HG03175 (cell line): Measurements from ENCODE around the gene NAV2.
"Not testable (repeated sequence)": the region's sequence is repeated elsewhere in the genome, so short reads cannot be mapped to it uniquely, and the experiment has no call there.

ENCODE experiments used
- ATAC-seq: cut with Tn5 transposase; IDR thresholded peaks from one replicate; pipeline ENCODE4 v1.9.1; 2021; ENCODE audit warnings: mild to moderate bottlenecking, moderate library complexity; ENCODE audit not compliant: unreplicated experiment

Gene NAV2

DNA sequence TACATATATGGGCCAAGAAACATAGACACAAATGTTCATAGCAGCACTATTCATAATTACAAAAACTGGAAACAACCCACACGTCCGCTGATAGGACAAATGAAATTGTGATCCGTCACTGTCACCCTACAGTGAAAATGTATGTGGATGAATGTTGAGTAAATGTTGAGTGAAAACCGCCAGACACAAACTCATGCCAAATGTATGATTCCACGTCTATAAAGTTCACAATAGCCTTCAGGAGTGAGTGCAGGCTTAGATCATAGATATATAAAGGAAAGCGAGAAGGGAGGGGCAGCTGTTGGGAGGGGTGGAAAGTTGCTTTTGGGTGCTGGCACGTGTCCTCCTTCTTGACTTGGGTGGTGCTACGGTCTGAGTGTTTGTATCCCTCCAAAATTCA lies 414.1 kb downstream of the NAV2 start:
- ATAC-seq: no peak

DNA sequence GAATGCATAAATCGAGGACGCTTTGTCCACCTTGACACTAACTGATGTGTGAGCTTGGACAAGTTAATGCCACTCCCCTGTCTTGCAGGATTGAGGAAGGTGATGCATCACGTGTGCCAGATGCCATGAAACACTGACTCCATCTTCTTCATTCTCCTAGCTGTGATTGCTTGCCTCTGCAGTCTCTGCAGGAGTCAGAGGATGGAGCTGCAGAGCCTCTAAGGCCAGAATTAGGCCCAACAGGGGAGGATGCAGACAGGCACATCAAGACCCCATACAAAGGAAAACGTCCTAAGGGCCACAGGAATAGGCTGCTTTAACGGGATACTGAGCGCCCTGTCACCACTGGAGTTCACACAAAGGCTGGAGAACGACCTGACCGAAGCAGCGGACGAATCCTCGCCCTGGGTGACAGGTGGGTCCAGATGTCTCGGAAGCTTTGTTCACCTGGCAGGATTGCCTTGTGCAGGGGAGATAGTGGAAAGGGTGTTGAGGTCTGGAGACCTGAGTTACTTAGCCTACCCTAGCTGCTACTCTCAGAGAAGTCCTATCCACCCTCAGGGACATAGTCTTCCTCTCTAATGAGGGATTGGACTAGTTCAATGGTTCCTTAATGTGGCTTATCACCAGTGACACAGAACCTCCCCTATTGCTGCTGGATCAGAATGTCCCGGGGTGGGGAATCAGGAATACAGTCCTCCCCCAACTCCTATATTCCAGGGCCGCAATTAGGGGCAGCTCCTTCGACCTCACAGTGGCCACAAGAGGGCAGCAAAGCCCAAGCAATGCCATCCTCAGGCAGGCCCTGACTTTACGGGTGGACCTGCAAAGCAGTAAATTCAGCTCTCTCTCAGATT lies 415.3 kb downstream of the NAV2 start:
- no peak for ATAC-seq

DNA sequence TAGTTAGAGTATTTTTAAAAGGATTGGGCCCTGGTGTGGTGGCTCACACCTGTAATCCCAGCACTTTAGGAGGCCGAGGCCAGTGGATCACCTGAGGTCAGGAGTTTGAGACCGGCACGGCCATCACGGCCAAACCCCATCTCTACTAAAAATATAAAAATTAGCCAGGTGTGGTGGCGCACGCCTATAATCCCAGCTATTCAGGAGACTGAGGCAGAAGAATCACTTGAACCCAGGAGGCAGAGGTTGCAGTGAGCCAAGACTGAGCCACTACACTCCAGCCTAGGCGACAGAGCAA lies 415.8 kb downstream of the NAV2 start:
- ATAC-seq: not testable (repeated sequence)

DNA sequence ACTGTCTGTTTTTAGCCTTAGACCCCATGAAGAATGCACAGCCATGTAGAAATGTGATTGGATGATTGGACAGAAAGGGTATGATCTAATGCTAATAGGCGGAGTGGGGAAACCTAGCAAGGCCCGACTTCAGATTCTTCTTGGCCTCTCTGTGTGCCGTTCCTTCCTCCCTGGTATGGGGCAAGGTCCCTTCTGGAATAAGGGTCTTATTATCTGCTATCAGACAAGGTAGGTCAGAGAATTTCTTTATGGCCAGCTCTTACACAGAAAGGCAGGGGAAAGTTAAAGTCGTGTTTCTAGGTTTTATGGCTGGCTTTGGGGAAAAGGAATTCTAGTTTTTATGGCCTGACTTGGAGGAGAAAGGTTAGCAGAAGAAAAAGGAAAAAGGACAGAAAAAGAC lies 417.0 kb downstream of the NAV2 start:
- ATAC-seq: no peak

DNA sequence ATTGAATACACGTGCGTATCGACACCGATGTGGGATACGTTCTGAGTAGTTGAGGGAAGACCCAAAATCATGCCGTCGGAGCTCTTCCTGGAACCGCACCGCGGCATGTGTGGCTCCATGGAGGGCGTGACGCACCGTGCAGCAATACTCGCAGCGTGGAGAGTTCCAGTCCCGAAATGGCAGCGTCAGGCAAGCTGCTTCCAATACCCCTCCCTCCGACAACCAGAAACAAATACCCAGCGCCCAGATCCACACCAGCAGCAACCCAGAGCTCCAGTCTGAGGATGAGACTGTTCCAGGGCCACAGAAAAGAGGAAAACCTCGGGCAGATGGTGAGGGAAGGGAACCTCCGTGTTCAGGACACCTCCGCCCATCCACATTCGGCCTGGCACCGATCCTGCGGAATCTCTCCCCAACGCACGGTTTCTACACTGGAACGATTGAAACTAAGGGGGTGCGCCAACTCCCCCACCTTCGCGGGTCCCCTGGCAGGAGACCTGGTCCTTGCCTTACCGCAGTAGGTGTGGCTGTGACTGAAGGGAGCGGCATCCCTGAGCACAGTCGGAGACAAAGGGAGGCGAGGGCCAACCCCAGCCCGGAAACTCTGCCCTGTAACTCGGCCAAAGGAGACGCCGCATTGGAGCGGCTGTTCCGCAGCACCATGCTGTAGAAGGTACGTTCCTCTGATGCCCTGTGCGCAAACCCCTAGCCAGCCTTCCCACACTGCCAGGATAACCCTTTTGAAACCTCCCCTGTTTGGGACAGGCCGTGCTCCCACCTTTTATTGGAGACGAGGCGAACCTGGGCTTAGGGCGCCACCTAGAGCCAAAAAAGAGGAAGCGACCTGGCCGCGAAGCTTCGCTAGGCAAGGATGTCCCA lies 419.4 kb downstream of the NAV2 start:
- no peak for ATAC-seq

DNA sequence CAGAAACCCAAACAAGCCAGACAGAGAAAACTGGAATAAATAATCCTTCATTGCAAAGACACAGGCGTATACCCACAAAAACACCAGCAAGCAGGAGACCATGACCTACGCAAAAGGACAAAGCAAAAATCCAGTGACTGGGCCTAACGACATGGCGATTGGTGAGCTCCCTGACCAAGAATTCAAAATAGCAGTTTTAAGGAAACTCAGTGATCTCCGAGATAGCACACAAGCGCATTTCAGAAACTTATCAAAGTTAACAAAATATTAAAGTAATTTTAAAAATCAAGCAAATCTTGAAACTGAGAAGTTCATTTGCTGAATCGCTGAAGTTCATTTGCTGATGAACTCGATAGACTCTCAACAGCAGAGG lies 420.0 kb downstream of the NAV2 start:
- no peak for ATAC-seq

DNA sequence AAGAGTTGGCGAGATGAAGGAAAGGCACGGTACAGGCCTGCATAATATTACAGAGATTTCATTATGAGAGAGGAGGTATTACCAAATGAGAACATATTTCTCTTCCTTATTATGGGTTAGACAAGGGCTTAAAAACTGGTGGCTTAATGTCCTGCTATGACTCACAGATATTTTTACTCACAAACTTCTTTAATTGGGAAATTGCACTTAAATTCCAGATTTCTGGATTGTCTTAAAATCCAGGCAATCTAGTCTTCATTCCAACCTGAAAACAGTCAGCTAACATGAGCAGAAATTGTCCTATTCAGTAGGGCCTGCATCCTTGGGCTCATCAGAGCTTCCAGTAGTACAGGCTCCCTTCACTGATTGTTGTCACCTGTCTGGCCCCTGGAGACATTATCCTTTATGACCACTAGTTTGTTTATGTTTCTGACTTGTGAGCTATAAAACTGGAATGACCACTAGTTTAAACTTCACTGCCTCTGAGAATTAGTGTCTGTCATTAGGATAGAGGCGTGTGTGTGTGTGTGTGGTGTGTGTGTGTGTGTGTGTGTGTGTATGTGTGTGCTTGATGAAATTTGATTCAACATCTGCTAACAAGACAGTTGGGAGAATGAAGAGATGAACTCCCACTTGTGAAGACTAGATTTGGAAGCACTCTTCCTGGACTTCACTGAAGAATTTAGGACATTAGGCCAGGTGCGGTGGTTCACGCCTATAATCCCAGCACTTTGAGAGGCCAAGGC lies 422.5 kb downstream of the NAV2 start:
- ATAC-seq: no peak

DNA sequence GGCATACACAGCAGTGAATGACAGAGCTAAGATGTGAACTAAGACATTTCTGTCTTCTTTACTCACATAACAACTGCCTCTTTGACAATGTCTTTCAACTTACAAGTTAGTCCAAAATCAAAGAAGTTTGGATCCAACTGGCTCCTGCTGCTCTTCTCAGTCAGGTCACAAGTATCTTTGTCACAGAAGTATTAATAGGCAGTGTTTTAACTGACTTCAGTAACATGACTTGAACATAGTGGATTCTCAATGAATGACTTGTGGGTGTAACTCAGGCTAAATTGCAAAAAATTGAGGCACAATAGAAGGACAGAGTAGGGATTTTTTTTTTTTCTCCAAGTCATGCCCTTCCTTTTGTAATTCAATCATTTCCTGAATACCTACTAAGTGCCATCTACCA lies 425.0 kb downstream of the NAV2 start:
- ATAC-seq: no peak

DNA sequence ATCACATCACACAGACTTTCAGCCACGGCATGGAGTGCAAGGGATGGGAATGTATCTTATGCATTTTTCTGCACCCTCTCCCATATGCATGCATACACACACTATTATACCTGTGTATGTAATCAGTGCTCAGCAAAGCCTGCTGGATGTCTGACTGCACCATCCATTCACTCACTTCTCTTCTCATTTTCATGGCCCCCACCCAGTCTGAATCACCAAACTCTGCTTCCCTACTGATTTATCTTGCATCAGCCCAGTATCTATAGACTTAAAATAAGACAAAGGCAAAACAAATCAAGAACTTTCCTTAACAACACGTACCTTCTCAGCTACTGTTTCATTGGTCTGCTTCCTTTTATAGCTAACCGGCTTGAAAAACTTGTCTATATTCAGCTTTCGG lies 426.1 kb downstream of the NAV2 start:
- ATAC-seq: no peak

DNA sequence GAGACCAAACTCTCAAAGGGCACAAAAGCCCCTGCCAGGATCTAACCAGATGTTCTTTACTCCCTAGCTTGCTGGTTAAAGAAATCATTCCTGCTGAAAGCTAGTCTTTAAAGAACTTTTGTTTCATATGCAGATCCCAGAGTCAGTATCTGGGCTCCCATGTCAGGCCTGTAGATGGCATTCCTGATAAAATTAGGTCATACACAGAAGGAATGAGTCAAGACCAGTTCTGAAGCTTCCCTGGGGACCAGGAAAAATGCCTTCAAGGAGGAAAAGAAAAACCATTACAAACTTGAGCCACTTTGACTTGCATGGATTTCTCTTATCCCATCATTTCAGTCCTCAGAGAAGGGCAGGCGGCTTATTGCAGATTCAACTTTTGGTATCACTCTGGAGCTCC lies 441.7 kb downstream of the NAV2 start:
- ATAC-seq: no peak

DNA sequence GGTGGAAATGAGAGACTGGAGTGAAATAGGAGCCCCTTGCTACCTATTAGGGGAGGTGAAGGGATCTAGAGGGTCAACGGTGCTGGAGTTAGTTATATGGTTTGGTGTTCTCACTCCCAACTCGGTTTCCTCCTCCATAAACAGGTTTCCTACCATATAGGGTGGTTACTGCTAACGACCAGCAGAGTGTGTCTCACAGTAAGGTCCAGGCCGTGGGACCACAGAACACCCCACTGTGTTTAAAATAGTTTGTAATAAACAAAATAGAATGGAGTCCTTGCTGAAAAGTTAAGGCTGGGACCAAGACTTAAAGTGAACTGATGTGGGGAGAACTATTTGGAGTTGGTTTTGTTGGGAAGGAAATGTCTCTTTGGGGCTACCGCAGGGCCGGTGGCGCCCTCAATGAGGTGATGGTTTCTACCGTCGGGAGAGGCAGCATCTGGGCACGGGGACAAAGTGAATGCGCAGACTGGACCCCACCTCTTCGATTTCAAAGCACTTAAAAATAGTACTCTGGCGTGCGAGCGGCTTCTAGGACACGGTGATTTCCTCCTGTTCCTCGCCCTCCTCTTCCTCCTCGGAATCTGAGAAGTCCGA lies 443.1 kb downstream of the NAV2 start:
- no peak for ATAC-seq

DNA sequence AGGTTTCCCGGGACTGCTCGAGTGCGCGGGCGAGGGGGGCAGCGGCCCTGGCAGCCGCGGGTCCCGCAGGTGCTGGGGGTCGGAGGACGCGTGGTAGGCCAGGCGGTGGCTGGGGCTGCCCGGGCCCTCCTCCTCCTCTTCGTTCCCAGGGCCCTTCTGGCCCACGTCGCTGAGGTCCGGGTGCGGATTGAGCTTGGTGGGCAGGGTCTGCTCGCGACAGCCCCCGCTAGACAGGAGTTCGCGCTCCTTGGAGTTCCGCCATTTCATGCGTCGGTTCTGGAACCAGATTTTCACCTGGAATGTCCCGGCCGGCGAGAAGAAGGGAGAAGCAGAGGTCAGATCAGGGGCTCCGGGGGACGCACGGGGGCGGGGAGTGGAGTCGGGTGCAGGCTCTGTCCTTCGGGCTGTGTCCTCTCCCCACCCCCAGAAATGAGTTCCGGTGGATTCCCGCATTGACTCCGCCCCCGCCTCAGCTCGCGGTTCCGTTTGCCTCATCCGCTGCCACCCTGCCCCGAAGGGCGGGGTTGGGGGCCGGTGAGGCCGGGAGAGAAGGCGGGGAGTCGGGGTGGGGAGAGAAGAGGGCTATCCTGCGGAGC lies 443.7 kb downstream of the NAV2 start:
- no peak for ATAC-seq

DNA sequence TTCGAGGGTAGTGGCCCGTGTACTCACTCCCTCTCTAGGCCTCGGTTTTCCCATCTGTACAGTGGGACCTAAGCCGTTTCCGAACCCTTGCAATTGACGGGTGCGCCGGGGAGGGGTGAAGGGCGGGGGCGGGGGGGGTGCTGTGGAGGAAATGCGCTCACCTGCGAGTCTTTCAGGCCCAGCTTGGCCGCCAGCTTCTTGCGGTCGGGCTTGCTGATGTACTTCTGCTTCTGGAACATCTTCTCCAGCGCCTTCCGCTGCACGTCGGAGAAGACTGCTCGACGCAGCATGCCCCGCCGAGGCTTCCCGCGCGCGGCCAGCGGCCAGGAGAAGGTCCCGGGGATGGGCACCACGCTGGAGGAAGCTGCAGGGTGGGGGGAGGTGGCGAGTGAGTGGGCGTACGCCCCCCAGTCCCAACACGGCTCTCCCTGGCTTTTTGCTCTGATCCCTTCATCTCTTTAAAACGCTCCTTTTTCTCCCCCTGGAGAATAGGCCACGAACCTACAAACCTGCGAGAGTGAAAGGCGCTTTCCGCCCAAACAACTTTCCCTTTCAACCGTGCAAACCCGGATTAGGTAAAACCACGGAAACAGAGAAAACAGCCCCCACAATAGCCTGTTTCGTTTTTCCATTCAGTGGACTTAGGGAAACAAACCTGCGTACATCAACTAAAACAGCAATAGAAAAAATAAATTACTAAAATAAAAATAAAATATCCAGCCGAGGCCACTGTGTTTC lies 444.4 kb downstream of the NAV2 start:
- no peak for ATAC-seq

DNA sequence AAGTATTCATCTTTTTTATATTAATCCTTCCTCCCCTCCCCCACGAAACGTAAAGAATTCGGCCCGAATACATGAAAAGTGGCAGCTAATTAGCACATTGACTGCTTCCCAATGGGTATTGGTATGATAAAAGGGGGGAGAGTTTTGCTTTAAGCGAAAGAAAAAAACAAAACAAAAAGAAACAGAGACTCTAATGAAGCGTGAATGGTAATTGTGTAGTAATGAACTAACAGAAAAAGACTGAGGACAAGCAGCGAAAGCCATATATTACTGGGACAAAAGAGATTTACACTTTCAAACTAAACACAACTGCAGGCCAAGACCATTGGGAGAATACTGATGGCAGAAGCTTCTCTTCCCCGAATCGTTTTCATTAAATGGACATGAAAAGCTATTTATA lies 445.1 kb downstream of the NAV2 start:
- ATAC-seq: no peak

DNA sequence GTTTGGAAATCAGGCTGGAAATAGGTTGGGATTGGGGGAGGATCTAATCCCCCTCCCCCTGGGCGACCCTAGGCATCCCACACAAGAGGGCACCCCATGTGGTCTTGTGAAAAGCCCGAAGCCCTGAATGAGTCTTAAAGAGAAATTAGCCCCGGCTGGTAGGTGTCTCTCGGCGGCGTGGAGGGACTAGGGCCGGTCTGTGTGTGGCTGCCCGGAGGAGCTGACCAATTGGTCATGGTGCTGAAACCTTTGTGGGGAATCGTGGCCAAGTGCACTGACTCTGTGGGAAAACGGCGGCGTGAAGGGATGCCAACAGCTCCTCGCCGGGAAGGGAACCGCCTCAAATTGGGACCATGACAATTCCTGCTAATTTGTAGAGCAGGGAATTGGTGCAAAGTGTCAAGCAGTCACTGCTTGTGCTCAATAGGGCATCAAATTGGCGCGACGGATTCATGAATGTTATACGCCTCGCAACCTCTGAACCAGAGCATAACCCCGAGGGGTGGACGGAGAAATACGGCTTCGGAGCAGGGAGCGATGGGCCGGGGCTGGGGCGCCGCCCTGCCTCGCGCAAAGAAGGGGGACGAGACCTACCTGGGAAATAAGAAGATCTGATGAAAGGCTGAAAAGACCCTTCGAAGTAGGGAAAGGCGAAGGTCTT lies 446.1 kb downstream of the NAV2 start:
- ATAC-seq: no peak

DNA sequence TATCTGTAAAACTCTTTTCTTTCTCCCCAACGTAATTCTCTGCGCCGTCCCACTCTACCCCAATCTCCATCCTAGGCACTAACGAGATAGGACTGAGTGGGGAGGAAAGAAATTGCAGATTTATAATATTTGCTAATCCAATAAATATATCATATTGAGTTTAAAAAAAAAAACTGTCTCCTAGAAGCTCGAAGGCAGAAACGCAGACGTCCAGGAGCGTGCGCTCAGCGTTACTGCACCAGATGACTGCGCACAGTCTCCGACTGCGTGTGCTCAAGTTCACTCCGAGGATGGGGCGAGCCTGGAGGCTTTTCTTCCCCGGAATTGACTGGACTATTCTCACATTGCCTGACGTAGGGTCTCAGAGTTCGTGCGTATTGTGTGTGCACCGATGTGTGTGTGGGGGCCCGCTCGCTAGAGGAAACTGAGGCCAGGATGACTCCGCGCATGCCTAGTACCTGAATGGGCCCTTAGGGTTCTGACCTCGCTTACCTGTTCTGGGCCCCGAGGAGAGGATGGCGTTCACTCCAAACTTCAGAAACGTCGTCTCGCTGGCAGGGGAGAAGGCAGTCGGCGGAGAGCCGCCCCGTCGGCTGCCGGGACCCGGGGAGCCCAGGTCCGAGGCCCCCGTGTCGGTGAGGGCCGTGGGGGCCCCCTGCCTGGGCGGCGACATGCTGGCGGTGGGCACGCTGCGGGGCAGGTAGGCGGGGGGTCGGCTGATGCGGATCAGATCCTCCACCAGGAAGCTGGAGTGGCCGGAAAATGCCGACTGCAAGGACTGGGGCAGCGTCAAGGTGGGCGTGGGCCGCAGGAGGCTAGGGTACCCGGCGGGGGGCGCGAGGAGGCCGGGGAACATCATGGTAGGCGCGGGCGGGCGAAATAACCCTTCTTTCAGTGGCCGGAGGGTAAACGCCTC lies 447.1 kb downstream of the NAV2 start:
- ATAC-seq: no peak

DNA sequence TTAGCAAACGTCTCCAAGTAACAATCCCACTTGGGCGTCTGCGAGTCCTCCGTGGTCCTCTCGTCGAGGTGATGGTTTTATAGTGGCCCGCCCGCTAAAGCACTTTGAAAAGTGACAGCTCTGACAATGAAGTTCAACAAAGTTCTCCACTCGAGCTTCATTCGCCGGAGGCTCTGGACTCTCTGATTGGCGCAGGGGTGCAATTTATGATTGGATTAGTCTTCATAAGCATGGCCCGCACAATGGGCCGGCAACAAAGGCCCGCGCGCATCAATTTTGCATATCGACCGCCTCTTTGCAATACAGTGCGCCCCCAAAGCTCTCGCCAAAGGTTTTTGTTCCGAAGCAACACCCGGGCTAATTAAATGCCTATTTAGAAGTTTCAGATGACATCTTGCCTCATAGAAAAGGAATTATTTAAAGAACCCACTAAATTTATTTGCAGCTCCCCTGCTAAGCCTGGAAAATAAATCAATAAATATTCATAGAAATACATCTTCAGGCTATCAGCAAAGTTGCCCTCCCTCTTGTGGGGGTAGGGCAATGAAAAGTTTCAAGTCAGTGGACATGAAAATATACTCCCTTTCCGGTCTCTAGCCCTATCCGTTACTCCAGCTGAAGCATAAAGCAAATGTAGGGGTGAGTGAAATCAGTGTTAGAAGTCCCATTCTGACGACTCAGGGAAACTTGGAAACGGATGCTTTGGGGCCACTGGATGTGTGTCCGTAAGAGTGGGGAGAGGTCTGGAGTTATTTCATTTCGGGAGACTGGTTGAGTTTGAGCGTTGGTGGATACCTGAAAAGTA lies 448.0 kb downstream of the NAV2 start, which contains the start of gene DBX1:
DBX1 (minus strand) TSS at position 51 of the 805 bp plus-strand sequence. CDS start 151 bp downstream, outside the sequence.
- no peak for ATAC-seq
